Endothelial cell (in vitro differentiated cells): ENCODE data around the gene CABP4. TPM values are rescaled to one million over a fixed set of nuclear protein-coding genes. Genes with fewer than 3 reads are reported as not detected.
A peak's percentile ranks its signal among the peaks of the same experiment; 100 is the strongest.

ENCODE experiments used
- DNase-seq: peaks from one replicate; pipeline ENCODE4 v3.0.0; 2021; ENCODE audit warnings: low spot score
- H3K27ac Mint-ChIP-seq: one replicate; pipeline ENCODE4 v1.8.0; 2021; ENCODE audit warnings: mixed read lengths, inconsistent platforms; ENCODE audit not compliant: unreplicated experiment
- H3K27me3 Mint-ChIP-seq: one replicate; pipeline ENCODE4 v1.8.0; 2021; ENCODE audit warnings: mild to moderate bottlenecking, moderate library complexity, mixed read lengths, inconsistent platforms; ENCODE audit not compliant: unreplicated experiment
- H3K36me3 Mint-ChIP-seq: one replicate; pipeline ENCODE4 v1.8.0; 2021; ENCODE audit warnings: mild to moderate bottlenecking, low read depth, mixed read lengths, inconsistent platforms; ENCODE audit not compliant: unreplicated experiment
- H3K4me1 Mint-ChIP-seq: one replicate; pipeline ENCODE4 v1.8.0; 2021; ENCODE audit warnings: mild to moderate bottlenecking, mixed read lengths, inconsistent platforms; ENCODE audit not compliant: unreplicated experiment
- H3K4me3 Mint-ChIP-seq: one replicate; pipeline ENCODE4 v1.8.0; 2021; ENCODE audit warnings: mild to moderate bottlenecking, mixed read lengths, inconsistent platforms; ENCODE audit not compliant: unreplicated experiment
- H3K9me3 Mint-ChIP-seq: one replicate; pipeline ENCODE4 v1.8.0; 2021; ENCODE audit warnings: mixed read lengths, inconsistent platforms; ENCODE audit not compliant: unreplicated experiment
- microRNA-seq: library from miRNA; unstranded; fragments of <30 nt; microRNA quantifications from one replicate; pipeline ENCODE4, GENCODE V29; 2020; ENCODE audit not compliant: unreplicated experiment
- total RNA-seq: library from RNA; stranded (reverse); fragmentation: NEBNext Ultra II Directional; extraction: Animal tissue kit (Norgen Biotek cat#: 25700); gene quantifications from one replicate; pipeline ENCODE4 v1.2.1, GENCODE V29; 2021; ENCODE audit not compliant: unreplicated experiment
- TF ChIP-seq, protein P1 (sequence below): fragments of 200-600 bp; sonication (generic); IDR thresholded peaks from one replicate; pipeline ENCODE4 v1.5.0; 2021; ENCODE audit warnings: antibody characterized with exemption; ENCODE audit not compliant: unreplicated experiment

The CABP4 gene
- total RNA-seq, 1 donor from 2014 or later, result not detected

DNA sequence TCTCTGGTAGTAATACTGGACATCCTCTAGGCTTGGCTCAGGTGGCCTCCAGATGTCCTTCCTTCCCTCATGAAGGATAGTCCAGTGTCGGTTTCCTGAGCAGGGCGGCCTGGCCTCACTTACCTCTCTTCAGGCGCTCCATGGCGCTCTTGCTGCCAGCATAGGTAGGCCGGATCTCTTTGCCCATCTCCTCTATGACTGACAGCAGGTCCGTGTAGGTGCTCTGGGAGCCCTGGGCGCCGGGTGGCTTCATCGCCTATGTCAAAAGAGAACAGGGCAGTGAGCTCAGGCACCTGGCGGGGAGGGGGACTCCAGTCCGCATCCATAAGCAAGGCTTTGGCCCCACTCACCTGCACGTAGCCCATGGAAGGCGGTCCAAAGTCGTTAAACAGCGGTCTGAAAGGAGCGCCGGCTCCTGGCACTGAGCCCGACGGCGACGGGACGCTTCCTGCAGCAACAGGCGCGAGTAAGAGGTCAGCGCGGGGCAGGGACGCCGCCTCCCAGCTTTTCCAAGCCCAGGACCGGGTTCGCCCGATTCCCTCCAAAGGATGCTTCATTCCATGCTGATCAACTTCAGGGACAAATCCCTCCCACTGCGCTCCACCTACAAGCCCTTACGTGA is 52.2 kb downstream of the CABP4 start:
- no peak for DNase-seq
- no peaks in the 10 kb centered on the region for H3K9me3 Mint-ChIP-seq
- peaks cover 5% of the 10 kb centered on the region for H3K36me3 Mint-ChIP-seq
- H3K4me1 Mint-ChIP-seq, result peaks cover 21% of the 10 kb centered on the region
- peaks cover 11% of the 10 kb centered on the region for H3K27me3 Mint-ChIP-seq
- peak overlapping the region; percentile 85 for H3K4me3 Mint-ChIP-seq
- no peak overlapping the region for H3K27ac Mint-ChIP-seq
- TF ChIP-seq, protein P1, sequence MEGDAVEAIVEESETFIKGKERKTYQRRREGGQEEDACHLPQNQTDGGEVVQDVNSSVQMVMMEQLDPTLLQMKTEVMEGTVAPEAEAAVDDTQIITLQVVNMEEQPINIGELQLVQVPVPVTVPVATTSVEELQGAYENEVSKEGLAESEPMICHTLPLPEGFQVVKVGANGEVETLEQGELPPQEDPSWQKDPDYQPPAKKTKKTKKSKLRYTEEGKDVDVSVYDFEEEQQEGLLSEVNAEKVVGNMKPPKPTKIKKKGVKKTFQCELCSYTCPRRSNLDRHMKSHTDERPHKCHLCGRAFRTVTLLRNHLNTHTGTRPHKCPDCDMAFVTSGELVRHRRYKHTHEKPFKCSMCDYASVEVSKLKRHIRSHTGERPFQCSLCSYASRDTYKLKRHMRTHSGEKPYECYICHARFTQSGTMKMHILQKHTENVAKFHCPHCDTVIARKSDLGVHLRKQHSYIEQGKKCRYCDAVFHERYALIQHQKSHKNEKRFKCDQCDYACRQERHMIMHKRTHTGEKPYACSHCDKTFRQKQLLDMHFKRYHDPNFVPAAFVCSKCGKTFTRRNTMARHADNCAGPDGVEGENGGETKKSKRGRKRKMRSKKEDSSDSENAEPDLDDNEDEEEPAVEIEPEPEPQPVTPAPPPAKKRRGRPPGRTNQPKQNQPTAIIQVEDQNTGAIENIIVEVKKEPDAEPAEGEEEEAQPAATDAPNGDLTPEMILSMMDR, result no peak

DNA sequence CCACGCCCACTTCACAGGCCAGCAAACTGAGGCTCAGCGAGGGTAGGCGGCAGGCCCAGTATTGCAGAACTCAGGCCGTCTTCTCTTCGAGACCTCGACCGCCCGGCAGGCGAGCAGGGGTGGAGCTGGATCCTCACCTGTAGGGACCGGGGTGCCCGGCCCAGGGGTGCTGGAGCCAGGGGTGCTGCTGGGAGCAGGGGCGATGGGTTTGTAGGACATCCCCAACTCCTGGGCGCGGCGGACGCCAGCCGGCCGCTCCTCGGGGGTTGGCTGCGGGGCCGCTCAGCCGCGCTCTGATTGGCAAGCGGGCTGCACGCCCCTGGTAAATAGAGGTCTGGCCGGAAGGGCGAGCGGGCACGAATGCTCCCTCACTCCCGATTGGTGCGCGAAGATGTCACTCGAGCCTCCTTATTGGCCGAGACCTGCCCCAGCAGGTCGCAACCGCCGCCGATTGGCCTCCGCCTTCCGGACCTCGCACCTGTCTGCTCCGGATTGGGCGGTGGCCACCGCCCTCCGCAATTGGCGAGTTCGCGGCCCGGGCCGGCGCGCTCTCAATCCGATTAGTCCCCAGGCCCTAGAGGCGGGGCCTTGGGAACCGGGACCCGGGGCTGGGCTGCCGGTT is 52.8 kb downstream of the CABP4 start, which contains the start of gene CDK2AP2:
Gene CDK2AP2 (minus strand): TSS at position 299 of the 622 bp plus-strand sequence. CDS start 80 bp downstream, at position 219.
- TF ChIP-seq, protein P1, result no peak

DNA sequence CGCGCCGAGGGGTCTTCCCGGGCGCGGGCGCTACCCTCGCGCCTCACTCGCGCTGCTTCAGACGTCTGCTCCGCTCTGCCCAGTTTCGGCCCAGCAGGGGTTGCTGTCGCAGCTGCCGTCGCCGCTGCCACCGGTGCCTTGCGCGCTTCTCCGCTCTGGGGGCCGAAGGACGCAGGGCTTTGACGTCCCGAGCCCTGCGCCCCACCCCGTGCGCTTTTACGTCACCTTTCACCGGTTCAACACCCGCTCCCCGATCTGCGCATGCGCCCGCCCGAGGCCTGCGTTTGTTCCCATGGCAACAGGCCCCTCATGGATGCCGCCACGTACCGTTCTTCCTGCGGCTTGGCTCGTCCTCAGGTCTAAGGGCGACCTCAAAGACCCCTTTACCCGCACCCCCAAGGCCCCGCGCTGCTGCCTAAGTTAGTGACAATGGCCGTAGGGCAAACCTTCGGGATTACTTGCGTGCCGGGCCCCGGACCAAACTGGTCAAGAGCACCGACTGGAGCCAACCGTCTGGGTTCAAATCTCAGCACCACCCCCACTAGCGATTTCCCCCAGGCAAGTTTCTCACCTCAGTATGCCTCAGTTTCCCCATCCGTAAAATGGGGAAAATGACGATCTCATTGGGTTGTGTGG is 53.5 kb downstream of the CABP4 start:
- peaks cover 7% of the 10 kb centered on the region for H3K27me3 Mint-ChIP-seq
- H3K4me1 Mint-ChIP-seq, result peaks cover 19% of the 10 kb centered on the region
- H3K36me3 Mint-ChIP-seq, result no peaks in the 10 kb centered on the region
- peak overlapping the region; percentile 93 for H3K4me3 Mint-ChIP-seq
- H3K9me3 Mint-ChIP-seq, result no peaks in the 10 kb centered on the region
- H3K27ac Mint-ChIP-seq, result peak overlapping the region; percentile 93
- peak; percentile 99 for DNase-seq
- TF ChIP-seq, protein P1, result no peak

More for the DNA sequence above, 52.8 kb downstream of the CABP4 start, which contains the start of gene CDK2AP2:
- peak; percentile 98 for DNase-seq
- Mint-ChIP-seq H3K27me3 (peaks cover 10% of the 10 kb centered on the region), H3K9me3 (no peaks in the 10 kb centered on the region), H3K4me1 (peaks cover 19% of the 10 kb centered on the region), H3K27ac (peak within 1 kb of the TSS; percentile 93), H3K4me3 (peak within 1 kb of the TSS; percentile 93), H3K36me3 (peaks cover 1% of the 10 kb centered on the region)

- Mint-ChIP-seq H3K4me3 (peak overlapping the region; percentile 62), H3K36me3 (no peaks in the 10 kb centered on the region), H3K9me3 (no peaks in the 10 kb centered on the region), H3K4me1 (peaks cover 19% of the 10 kb centered on the region), H3K27me3 (peaks cover 8% of the 10 kb centered on the region), H3K27ac (peak overlapping the region; percentile 79)
- DNase-seq, result no peak
- TF ChIP-seq, protein P1, result no peak
These were observed 54.8 kb downstream of the CABP4 start for GRCh38 chr11:67510023-67510345.

Small RNA genes lying within 50 kb of the gene (microRNA-seq; reads per million reads assigned to microRNA genes)
- 0.56 reads per million for gene MIR6752

Other genes with a start within 250 kb of the CABP4 start
- gene GRK2, start 188.9 kb upstream of the CABP4 start, total RNA-seq, result 92.7 TPM
- 65.1 TPM for gene ANKRD13D, start 166.1 kb upstream of the CABP4 start, total RNA-seq
- gene SSH3, start 151.8 kb upstream of the CABP4 start, total RNA-seq, result 7.3 TPM
- gene POLD4, start 101.8 kb upstream of the CABP4 start, total RNA-seq, result 92.1 TPM
- 12.6 TPM for gene CLCF1, start 81.8 kb upstream of the CABP4 start, total RNA-seq
- gene RAD9A, start 63.4 kb upstream of the CABP4 start, total RNA-seq, result 18.4 TPM
- gene PPP1CA, start 53.5 kb upstream of the CABP4 start, total RNA-seq, result 249 TPM
- gene TBC1D10C, start 51.3 kb upstream of the CABP4 start, total RNA-seq, result 13.2 TPM
- gene CARNS1, start 39.7 kb upstream of the CABP4 start, total RNA-seq, result not detected
- 44.2 TPM for gene RPS6KB2, start 26.9 kb upstream of the CABP4 start, total RNA-seq
- gene PTPRCAP, start 17.7 kb upstream of the CABP4 start, total RNA-seq, result 12.9 TPM
- 252 TPM for gene CORO1B, start 11.9 kb upstream of the CABP4 start, total RNA-seq
- gene GPR152, start 2.6 kb upstream of the CABP4 start, total RNA-seq, result not detected
- 47.4 TPM for gene TMEM134, start 13.9 kb downstream of the CABP4 start, total RNA-seq
- gene AIP, start 27.7 kb downstream of the CABP4 start, total RNA-seq, result 32.9 TPM
- 11.5 TPM for gene PITPNM1, start 50.0 kb downstream of the CABP4 start, total RNA-seq
- 27.8 TPM for gene CDK2AP2, start 52.8 kb downstream of the CABP4 start, total RNA-seq
- not detected for gene CABP2, start 68.1 kb downstream of the CABP4 start, total RNA-seq
- 696 TPM for gene GSTP1, start 128.5 kb downstream of the CABP4 start, total RNA-seq
- 191 TPM for gene NDUFV1, start 151.6 kb downstream of the CABP4 start, total RNA-seq
- gene NUDT8, start 174.6 kb downstream of the CABP4 start, total RNA-seq, result 6.8 TPM
- gene TBX10, start 184.4 kb downstream of the CABP4 start, total RNA-seq, result not detected
- gene ACY3, start 195.4 kb downstream of the CABP4 start, total RNA-seq, result not detected
- gene ALDH3B2, start 219.3 kb downstream of the CABP4 start, total RNA-seq, result 0.72 TPM